Measurements from ENCODE around the gene MTHFSD.

GRCh38 chr16:86528061-86528929 lies 26.7 kb downstream of the MTHFSD start:
- TF ChIP-seq POLR2AphosphoS5 (IDR thresholded peaks at IDR 0.05) (no peak), POLR2A (IDR thresholded peaks at IDR 0.05) (no peak), CTCF (IDR thresholded peaks at IDR 0.05) (no peak), EP300 (IDR thresholded peaks at IDR 0.05) (no peak)
